Measurements from ENCODE around the gene CAMTA1.

GRCh38 chr1:7003676-7004075 lies 218.4 kb downstream of the CAMTA1 start:
- no peak for TF ChIP-seq CTCF (IDR thresholded peaks at IDR 0.05)
- TF ChIP-seq EZH2 (IDR thresholded peaks at IDR 0.05): no peak
- TF ChIP-seq EZH2phosphoT487 (IDR thresholded peaks at IDR 0.05): no peak

Data from neural progenitor cell (in vitro differentiated cells).